Measurements from ENCODE around the gene ZNF496.

Gene ZNF496

GRCh38 chr1:247328311-247328710, 3.4 kb downstream of the ZNF496 start:
- in situ Hi-C loops (cut with MboI; ENCODE audit: low pct_unique_long_range_greater_than_20kb, low sequenced_read_pairs, unreplicated experiment), result no loop called here
- TF ChIP-seq, protein P1, sequence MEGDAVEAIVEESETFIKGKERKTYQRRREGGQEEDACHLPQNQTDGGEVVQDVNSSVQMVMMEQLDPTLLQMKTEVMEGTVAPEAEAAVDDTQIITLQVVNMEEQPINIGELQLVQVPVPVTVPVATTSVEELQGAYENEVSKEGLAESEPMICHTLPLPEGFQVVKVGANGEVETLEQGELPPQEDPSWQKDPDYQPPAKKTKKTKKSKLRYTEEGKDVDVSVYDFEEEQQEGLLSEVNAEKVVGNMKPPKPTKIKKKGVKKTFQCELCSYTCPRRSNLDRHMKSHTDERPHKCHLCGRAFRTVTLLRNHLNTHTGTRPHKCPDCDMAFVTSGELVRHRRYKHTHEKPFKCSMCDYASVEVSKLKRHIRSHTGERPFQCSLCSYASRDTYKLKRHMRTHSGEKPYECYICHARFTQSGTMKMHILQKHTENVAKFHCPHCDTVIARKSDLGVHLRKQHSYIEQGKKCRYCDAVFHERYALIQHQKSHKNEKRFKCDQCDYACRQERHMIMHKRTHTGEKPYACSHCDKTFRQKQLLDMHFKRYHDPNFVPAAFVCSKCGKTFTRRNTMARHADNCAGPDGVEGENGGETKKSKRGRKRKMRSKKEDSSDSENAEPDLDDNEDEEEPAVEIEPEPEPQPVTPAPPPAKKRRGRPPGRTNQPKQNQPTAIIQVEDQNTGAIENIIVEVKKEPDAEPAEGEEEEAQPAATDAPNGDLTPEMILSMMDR (IDR thresholded peaks at IDR 0.05; ENCODE audit: extremely low read depth, insufficient read depth, missing control alignments), result no peak
- no peak for DNase-seq (ENCODE audit: low spot score)

- DNase-seq (ENCODE audit: low spot score), result no peak
- in situ Hi-C loops (cut with MboI; ENCODE audit: low pct_unique_long_range_greater_than_20kb, low sequenced_read_pairs, unreplicated experiment), result no loop called here
- TF ChIP-seq, protein P1 (IDR thresholded peaks at IDR 0.05; ENCODE audit: extremely low read depth, insufficient read depth, missing control alignments), result no peak
Measured at GRCh38 chr1:247326411-247327130, 5.1 kb downstream of the ZNF496 start.

DNA sequence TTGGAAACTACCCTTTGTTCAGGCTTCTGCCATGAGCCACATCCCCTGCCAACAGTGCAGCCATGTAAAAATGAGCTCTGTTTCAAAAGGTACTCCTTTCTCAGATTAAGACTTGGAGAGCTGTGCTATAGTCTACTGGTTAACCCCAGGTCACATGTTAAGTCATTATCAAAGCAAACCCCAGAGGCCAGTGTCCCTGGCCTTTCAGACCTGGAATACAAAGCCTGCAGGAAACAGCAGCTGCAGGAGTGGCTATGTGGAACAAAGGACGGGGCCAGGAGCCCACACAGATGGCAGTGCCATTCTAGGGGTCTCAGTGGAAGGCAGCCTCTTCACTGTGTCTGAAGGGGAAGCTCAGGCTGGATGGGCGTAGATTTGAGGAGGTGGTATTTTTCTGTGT, 6.7 kb downstream of the ZNF496 start:
- in situ Hi-C loops (cut with MboI; ENCODE audit: low pct_unique_long_range_greater_than_20kb, low sequenced_read_pairs, unreplicated experiment), result no loop called here
- TF ChIP-seq, protein P1 (IDR thresholded peaks at IDR 0.05; ENCODE audit: extremely low read depth, insufficient read depth, missing control alignments), result no peak
- no peak for DNase-seq (ENCODE audit: low spot score)

GRCh38 chr1:247324204-247324787, 7.4 kb downstream of the ZNF496 start:
- TF ChIP-seq, protein P1 (IDR thresholded peaks at IDR 0.05; ENCODE audit: extremely low read depth, insufficient read depth, missing control alignments), result no peak
- no peak for DNase-seq (ENCODE audit: low spot score)
- in situ Hi-C loops (cut with MboI; ENCODE audit: low pct_unique_long_range_greater_than_20kb, low sequenced_read_pairs, unreplicated experiment), result no loop called here

DNA sequence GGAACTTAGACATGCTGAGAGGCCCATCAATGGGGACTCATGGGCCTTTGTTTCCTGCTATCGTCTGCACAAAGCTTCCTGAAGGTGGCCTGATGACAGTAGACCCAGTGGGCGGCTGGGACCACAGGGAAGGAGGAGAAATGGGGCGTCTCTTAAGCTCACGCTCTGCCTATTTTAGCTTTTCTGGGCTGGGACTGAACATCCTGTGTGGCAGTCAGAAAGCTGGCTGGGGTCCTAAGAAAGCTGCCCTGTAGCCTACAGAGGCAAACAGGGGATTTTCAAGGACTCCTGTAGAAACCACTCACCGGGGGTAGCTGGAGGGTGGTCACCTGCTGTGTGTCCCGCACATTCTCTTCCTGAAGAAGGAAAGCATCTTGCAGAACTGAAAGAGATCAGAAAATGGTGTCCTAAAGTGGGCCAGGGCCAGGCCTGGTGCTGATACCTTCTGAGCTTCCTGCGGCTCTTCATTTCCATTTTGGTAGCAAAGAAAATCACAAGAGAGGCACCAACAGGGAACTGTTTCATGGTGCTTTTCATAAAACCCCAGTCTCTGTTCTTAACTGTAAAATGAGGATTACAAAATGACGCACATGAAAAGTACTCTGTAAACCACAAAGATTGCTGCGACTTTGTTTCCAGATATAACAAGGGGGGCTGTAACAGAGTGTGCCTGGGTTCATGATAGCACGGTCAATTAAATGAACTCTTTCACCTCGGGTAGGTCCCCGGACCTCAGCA, 8.6 kb downstream of the ZNF496 start:
- no peak for DNase-seq (ENCODE audit: low spot score)
- TF ChIP-seq, protein P1 (IDR thresholded peaks at IDR 0.05; ENCODE audit: extremely low read depth, insufficient read depth, missing control alignments), result no peak
- in situ Hi-C loops (cut with MboI; ENCODE audit: low pct_unique_long_range_greater_than_20kb, low sequenced_read_pairs, unreplicated experiment), result no loop called here

DNA sequence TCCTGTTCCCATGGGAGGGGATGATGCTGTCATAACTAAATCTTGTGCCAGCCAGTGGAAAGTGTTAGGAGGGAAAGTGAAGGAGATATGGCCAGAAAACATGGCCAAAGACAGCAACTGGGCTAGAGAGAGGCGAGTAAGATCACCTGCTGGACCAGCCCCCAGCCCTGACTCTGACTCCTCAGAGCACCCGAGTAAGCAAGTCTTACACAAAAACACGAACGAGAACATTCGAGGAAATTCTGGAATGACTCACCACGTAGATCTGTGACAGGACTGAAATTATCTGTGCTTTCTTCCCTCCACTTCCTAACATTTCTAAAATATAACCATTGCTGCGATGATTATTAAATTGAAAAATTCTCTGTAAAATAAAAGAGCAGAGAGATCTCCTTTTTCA, 9.2 kb downstream of the ZNF496 start:
- TF ChIP-seq, protein P1 (IDR thresholded peaks at IDR 0.05; ENCODE audit: extremely low read depth, insufficient read depth, missing control alignments), result no peak
- DNase-seq (ENCODE audit: low spot score), result no peak
- in situ Hi-C loops (cut with MboI; ENCODE audit: low pct_unique_long_range_greater_than_20kb, low sequenced_read_pairs, unreplicated experiment), result no loop called here

Data from GM13977 (cell line).